HG03439 (cell line): ENCODE measurements around the gene ZNF322.

ENCODE experiments used
- ATAC-seq: cut with Tn5 transposase; IDR thresholded peaks from one replicate; pipeline ENCODE4 v1.9.1; 2021; ENCODE audit warnings: mild to moderate bottlenecking, moderate library complexity; ENCODE audit not compliant: unreplicated experiment

The ZNF322 gene

DNA sequence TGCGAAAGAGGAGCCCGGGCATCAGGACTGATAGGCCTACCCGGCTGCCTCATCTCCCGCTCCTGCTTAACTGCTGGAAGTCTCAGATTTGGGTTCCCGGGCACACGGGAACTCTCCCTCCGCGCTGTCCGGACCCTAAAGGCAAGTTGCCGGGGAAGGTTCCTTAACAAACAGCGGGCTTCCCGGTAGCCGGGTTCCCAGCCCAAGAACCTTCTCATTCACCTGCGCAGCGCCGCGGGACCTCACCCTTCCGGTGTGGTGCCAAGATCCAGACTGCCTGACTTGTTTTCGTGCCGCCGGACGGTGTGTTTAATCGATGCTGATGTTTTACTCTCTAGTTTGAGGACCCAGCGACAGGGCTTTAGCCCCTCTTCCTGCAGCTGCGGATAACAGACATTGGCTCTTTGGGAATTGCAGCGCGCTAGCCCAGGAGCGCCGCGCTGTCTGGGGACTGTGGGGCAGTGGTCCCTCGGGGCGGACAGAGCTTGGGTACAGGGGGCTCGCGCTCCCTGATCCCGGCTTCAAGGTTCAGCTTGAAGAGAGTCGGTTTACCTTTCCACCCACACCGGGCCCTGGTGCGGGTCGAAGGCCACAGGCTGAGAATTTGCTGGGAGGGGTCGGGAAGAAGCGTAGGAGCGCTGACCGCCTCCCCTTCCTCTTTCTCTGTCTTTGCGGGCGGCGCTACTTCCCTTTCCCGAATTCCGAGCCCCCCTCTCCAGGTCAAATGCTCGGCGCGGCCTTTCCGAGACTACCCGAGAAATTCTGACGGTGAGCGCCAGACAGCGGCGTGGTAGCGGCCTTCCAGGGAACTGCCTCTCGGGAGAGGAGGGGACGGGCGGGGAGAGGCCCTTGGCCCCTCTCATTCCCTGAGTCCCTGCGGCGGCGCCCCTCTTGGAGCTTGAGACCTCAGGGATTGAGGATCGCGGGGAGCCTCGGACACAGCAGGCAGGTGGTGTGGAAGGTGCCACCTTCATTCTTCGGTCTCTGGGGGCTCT lies 45.6 kb downstream of the ZNF322 start:
- ATAC-seq, result no peak

DNA sequence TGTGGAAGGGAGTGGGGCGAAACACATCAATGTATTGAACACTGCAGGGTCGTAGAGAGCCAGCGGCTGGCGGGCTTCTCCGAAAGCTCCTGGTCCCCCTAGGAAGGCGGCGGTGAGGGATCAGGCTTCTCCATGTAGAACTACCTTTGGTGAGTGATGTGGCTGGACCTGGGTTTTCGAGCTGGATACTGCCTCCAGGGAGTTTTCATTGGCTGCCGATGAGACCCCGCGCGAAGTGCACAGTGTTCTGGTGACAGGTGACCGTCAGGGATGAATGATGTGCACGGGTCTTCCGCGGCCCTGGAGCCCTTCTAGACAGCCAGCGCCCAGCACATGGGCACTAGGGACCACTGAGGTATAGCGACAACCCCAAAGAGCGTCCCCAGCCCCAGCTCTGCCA lies 46.3 kb downstream of the ZNF322 start:
- ATAC-seq, result no peak

DNA sequence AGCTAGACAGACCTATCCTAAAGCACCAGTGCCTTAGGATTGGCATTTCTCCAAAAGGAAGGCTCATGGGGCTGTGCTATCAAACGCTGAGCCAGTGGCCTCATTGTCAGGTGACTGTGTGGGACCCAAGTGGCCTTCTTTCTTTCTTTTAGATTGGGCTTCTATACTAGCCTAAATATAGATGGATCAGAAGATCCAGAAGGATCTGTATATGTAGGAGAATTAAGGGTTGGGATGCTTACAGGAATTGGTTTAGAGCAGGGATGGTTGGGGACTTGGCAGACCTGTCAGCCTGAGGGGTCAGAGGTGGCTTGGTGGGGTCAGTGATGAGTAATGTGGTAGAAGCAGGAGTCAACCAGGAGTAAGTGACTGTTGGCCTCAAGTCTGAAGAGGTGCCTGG lies 47.9 kb downstream of the ZNF322 start:
- ATAC-seq, result no peak

DNA sequence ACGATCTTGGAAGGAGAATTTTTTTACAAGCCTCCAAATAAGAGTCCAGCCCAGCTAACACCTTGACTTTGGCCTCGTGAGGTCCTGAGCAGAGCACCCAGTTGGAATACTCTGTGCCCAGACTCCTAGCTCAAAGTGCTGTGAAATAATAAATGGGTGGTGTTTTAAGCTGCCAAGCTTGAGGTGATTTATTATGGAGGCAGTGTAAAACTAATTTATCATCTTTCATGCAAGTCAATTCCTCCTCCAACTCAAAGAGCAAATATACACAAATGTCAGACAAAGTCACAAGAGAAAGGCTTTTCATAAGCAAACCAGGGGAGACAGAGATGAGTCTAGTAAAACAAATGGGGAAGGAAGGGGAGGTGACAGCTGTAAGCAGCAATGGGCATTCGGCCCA lies 50.1 kb downstream of the ZNF322 start:
- no peak for ATAC-seq

DNA sequence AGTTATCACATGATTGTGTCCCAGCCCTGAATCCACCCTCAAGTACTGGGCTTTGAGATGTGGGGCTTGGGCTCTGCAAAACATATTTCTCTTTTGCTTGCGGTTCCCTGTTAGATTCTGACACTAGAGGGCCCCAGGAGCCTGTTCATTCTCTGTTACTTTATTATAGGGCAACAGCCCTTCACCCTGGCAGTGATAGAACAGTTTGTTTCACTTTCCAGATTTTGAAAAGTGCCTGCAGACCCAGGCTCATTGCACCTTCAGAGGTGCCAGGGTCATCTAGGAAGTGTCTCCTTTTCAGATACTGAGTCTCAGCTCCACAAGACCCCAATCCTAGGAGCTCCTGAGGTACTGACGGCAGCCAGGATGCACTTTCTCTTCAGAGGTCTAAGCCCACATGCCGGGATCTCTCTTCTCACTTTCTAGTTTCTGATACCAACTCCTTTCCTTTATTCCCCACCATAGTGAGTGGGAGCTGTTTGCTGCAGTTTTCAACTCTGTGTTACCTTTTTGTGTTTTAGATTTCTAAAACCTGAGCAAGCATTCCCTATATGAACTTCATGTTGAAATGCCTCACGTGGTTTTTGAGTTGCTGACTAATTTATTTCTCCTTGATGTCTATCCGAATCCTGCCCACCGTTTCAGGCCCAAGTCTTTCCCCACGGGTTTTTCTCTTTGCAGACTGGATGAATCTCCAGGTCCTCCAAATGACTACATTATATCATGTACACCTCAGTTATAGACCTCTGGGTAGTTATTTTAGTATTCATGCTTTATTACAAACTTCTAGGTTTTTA lies 51.9 kb downstream of the ZNF322 start:
- ATAC-seq, result peak; percentile 84

DNA sequence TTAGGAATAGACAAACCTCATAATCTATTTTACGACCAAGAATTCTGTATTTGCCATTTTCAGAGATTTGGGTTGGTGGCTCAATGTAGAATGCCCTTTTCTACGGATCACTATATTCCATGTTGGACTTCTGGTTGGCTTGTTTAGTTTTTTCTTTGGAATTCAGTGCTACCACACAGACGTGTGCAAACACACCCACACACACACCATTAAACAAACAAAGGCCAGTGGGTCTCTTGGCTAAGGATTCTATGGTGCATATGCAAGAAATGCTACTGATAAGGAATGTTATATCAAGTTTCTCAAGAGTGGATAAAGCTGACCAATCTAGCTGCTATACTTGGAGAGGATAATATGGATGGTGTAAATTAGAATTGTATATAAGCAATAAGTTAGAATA lies 54.7 kb downstream of the ZNF322 start:
- no peak for ATAC-seq

DNA sequence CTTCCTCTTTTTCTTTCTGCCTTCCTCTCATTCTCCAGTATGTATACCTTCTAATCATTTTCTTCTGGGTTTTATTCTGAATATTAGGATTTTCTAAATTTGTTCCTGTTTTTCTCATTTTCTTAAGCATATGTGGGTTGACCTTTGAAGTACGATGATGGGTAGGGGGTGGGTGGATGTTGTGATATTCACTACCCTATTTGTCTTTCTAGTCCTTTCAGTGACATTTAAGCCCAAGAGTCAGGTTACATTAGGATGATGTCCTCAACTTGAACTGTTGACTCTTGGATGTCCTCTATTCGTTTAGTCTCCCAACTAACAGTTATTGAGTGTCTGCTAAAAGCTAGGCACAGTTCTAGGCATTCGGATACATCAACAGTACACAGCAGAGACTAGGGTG lies 55.5 kb downstream of the ZNF322 start:
- ATAC-seq, result no peak

DNA sequence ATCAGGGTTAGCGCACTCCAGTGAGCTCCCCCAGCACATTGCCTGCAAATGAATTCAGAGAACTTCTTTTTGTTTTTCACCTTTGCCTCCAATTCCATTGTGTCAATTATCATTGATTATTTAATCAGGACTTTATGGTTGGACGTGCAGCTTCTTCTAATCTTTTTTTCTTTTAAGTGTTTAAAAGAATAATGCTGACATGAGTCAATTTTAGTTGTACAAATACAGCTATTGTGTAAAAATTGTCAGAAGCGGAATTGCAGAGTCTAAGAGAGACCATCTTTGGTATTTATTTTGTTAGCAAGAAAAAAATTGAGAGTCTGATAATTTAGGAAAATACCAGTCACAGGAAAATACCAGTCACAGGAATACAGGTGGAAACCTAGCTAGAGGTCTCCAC lies 57.3 kb downstream of the ZNF322 start:
- ATAC-seq, result no peak

DNA sequence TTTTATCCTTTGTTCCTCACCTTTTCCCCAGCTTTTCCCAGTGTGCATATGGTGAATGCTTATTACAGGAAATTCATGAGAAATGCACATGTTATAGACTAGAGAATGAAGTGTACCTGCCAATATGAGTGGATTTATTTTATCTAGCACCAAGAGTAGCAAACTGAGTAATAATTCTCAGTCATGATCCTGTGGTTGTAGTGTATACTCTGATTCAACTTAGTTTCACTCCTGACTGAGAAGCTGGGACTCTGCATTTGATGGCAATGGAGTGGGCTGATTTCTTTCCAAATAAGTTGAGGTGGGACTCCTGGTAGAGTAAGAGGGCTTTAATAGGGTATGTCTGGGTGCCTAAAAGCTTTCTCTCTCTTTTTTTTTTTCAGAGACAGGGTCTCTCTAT lies 58.8 kb downstream of the ZNF322 start:
- no peak for ATAC-seq

DNA sequence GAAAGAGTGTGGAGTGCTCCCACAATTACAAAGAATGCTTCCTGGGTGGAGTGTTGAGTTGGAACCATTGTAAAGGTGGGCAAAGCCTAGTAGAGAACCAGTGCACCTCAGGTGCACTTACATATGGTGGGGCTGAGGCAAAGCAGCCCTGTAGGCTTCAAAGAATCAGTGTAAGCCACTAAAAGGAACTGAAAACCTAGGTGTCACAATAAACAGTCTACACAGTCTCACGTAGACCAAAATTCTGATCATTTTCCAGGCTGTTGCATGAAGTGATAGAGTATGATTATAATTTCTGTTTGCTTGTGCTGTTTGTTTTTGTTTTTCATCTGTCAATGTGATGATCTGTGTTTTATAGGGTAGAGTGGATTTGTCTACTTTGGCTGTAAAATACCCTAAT lies 60.0 kb downstream of the ZNF322 start:
- ATAC-seq, result no peak

DNA sequence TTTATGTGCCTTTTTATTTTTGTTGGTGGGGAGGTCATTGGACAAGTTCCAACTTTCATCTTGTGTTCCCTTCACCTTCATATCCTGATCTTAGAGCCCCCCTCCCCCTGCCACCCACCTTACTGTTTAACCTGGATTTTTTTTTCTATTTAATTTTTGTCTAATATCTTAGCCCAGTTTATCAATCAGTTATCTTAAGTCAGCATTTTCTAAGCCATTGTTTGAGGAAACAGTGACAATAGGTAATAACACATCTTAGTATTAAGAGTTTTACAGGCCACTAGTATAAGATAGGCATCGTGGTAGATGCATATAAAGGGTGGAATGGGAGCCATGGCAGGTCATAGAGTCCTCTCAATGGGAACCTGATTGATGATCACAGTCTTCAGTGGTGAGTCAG lies 60.4 kb downstream of the ZNF322 start:
- ATAC-seq, result no peak

DNA sequence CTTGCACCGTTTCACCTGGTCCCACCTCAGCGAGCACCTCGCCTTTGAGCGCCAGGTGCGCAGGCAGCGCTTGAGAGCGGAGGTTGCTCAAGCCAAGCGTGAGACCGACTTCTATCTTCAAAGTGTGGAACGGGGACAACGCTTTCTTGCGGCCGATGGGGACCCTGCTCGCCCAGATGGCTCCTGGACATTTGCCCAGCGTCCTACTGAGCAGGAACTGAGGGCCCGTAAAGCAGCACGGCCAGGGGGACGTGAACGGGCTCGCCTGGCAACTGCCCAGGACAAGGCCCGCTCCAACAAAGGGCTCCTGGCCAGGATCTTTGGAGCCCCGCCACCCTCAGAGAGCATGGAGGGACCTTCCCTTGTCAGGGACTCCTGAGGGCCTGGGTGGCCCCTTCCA lies 61.3 kb downstream of the ZNF322 start:
- no peak for ATAC-seq

DNA sequence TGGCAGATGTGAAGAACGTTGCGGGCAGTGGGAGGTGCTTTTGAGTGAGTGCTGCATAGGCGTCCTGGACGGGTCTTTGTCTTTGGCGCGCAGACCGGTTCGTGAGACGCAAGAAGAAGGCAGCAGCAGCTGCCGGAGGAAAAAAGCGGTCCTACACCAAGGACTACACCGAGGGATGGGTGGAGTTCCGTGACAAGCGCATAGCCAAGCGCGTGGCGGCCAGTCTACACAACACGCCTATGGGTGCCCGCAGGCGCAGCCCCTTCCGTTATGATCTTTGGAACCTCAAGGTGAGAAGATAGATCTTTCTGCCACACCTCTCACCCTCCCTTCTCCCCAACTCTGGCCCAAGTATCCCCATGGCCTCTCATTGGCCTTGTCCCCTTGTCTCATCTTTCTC lies 61.7 kb downstream of the ZNF322 start:
- no peak for ATAC-seq

DNA sequence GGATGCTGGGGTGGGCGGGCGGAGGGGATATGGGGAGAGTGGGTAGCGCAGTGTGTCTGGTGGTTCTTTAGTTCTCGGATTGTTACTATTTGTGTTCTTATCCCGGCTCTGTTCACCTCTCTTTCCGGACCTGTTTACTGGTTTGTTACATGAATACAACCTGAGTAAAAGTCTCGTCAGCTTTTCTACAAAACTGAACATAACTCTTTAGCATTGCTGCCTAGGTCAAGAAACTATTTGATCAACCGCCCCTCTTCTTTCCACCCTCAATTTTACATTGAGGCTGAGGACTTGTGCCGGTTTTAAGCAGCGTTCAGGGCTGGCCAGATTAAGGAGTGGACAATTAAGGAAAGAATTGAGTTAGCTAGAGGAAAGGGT lies 62.2 kb downstream of the ZNF322 start:
- ATAC-seq, result no peak

DNA sequence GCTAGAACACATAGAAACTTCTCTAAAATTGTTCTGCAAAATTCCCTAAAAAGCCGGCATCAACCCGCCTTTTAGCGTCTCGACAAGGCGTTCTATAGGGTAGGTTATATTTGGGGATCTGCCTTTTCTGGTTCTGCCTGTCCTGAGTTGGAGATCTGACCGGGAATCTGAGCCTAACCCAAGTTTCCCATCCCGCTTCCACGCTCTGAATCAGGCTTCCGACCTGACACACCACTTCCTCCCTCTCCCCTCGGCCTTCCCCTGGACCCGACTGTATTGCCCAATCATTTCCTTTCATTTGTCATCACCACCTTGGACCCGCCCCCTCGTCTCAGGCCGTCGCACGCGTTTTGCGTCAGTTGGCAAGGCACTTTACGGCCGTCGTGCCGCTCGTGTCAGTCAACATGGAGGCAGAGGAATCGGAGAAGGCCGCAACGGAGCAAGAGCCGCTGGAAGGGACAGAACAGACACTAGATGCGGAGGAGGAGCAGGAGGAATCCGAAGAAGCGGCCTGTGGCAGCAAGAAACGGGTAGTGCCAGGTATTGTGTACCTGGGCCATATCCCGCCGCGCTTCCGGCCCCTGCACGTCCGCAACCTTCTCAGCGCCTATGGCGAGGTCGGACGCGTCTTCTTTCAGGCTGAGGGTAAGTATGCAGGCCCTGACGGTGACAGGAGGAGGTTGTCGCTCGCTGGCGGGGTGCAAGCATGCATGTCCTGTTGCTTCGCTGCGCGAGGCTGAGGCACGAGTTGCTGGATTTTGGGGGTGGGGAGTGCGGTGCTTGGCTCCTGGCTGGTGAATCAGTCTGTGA lies 62.8 kb downstream of the ZNF322 start, which contains the start of gene ABT1:
Gene ABT1, plus strand, starts transcription at position 375 of the 810 bp plus-strand sequence. Its CDS starts 30 bp downstream, at position 405.
- ATAC-seq, result peak; percentile 78

DNA sequence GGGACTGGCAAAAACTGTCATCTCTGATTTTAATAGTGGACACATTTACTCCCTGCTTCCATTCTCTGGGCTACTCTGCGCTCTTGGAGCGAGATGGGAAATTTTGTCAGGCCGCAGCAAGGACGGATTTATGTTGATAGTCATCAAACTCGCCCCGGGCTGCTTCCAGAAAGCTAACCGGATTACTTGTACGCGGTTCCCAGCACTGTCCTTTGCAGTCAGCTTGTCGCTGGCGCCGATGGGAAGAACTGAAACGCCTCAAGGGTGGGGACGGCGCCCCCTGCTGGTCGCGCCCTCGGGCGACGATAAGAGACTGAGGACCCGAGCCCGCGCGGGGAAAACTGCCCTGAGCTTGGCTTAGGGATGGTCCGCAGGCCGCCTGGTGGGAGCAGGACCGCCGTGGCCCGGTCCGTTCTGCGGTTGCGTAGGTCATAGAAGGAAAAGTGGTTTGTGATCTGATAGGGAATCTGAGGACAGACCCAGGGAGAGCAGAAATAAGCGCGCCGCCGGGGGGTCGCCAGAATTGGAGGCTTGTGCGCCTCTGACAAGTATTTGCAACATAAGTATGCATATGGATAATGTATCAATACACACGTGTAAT lies 63.8 kb downstream of the ZNF322 start:
- peak; percentile 67 for ATAC-seq

DNA sequence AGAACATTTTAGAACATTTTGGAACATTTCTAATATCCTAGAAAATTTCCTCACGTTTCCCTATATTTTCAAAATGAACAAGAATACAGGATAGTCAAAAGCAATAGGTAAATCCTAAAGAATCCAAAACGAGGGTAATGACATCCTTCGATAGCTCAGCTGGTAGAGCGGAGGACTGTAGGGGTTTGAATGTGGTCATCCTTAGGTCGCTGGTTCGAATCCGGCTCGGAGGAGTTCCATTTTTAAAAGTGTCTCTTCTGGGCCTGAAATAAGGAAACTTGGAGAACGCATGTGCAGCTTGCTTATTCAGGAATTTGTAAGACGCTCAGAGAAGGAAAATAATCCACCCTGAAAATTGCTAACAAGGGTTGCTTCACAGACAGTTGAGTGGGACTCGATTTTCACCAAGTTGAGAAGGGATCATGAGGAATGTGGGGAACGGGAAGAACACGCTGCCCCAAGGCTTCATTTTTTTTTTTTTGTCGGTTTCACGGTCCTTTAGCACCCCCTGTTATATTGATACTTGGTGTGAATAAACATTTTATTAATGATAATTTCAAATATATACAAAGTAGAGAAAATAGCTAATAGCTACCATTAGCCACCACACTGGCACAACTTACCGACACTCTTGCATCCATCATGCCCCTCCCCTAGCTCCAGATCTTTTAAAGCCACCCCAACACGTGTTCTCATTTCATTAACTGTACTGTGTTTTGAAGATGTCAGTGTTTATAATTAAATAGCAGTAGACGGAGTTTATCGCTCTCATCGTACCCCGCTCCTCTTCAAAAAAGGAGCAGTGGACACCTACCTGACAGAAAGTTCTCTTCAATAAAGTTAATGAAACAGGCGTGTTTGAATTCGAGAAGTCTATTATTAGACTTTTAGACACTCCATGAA lies 64.6 kb downstream of the ZNF322 start:
- no peak for ATAC-seq

DNA sequence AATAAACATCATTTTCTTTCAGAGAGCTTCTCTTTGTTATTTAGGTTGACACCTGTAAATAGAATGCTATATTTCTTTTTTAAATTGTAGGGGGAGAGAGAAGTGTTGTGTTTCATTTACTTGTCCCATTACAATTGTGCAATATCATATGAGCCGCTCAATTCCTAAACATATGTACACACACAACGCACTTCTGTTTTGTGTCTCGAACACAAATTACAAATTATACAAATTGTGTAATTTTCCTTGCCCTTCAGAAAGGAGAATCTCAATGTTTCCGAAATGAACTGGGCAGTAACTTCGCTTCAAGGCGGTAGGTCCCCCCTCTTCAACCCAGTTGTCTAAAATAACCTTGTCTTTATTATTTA lies 65.4 kb downstream of the ZNF322 start:
- ATAC-seq, result no peak

DNA sequence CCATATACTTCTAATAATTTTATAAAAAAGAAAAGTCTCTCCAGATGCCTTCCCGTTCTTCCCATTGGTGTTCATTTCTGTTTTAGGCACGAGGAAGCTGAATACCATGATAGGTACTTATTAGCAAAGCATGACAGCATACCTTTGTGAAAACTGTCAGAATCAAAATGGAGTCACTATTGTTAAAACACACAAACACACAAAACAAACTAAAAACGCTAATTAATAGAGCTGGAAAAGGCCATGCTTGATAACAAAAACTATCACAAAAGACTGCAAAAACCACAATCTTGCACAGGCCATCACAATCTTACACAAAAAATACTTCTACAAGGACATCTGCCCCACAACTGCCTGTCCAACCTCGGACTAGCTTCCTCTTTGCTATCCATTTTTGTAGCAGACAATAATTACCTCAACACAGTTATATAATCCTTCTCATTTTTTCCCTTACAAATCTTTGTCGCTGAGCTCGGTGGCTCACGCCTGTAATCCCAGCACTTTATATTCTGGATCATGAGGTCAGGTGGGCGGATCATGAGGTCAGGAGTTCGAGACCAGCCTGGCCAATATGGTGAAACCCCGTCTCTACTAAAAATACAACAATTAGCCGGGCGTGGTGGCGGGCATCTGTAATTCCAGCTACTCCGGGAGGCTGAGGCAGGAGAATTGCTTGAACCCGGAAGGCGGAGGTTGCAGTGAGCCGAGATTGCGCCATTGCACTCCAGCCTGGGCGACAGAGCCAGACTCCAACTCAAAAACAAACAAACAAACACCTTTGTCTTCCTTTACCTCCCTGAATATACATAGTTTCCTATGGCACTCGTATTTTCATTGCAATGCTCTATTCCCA lies 66.0 kb downstream of the ZNF322 start:
- ATAC-seq, result no peak
